Measurements from ENCODE around the gene DPP6.
"Not testable (repeated sequence)": the region's sequence is repeated elsewhere in the genome, so short reads cannot be mapped to it uniquely, and the experiment has no call there.

The DPP6 gene

DNA sequence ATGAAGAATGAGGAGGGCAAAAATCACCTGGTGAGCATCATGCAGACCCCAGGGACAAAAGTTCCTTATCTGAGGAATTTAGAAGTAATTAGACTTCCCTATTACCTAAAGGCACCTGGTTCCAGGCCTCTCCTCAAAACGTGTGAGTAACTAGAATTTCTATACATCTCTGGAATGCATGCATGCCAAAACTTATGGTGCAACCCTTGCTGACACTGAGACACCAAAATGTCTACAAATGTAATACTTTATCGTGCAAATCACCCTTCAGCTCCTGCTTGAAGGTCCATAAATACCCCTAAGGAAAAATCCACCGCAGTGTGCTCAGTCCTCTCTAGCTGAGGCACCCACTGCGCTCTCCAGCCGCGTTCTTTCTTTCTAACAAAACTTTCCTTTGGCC, 866.5 kb downstream of the DPP6 start:
- in situ Hi-C loops (cut with HindIII; ENCODE audit: low pct_ligation_motif_present, low sequenced_read_pairs) = no loop called here
- Histone ChIP-seq H3K27me3 (replicated peaks) (peaks cover 7% of the 10 kb centered on the region), H3K36me3 (replicated peaks) (no peaks in the 10 kb centered on the region), H3K4me3 (ENCODE audit: low read depth, low read length) (no peak overlapping the region), H3K27ac (no peak overlapping the region)
- no peak for DNase-seq
- TF ChIP-seq, protein P1, sequence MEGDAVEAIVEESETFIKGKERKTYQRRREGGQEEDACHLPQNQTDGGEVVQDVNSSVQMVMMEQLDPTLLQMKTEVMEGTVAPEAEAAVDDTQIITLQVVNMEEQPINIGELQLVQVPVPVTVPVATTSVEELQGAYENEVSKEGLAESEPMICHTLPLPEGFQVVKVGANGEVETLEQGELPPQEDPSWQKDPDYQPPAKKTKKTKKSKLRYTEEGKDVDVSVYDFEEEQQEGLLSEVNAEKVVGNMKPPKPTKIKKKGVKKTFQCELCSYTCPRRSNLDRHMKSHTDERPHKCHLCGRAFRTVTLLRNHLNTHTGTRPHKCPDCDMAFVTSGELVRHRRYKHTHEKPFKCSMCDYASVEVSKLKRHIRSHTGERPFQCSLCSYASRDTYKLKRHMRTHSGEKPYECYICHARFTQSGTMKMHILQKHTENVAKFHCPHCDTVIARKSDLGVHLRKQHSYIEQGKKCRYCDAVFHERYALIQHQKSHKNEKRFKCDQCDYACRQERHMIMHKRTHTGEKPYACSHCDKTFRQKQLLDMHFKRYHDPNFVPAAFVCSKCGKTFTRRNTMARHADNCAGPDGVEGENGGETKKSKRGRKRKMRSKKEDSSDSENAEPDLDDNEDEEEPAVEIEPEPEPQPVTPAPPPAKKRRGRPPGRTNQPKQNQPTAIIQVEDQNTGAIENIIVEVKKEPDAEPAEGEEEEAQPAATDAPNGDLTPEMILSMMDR (IDR thresholded peaks at IDR 0.05; ENCODE audit: low read depth, low read length, missing control alignments) = no peak

DNA sequence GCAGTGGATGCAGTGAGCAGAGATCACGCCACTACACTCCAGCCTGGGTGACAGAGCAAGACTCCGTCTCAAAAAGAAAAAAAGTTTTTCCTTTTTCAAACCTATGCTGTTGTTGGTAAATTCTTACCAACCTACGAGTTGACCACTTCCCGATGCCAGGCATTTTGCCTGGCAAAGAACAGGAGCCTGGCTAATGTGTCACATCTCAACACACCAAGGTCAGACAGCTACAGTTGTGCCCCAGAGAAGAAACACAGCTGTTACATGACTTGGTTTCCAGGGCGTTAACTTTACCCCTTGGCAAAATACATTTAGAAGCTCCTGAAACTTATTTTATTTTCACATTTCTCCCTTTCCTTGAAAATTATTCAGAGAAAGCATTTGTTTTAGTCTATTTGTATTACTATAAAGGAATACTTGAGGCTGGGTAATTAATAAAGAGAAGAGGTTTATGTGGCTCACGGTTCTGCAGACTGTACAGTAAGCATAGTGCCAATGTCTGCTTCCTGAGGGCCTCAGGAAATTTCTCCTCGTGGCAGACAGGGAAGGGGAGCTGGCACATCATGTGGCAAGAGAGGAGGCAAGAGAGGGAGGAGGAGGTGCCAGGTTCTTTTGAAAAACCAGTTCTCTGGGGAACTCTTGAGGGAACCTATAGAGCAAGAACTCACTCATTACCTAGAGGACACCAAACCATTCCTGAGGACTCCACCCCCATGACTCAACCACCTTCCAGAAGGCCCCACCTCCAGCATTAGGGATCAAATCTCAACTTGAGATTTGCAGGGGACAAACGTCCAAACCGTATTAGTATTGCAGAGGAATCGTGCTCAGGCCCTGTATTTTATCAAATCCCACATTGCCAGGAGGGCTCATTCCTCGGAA, 867.4 kb downstream of the DPP6 start:
- in situ Hi-C loops (cut with HindIII; ENCODE audit: low pct_ligation_motif_present, low sequenced_read_pairs) = no loop called here
- TF ChIP-seq, protein P1 (IDR thresholded peaks at IDR 0.05; ENCODE audit: low read depth, low read length, missing control alignments) = no peak
- H3K27ac ChIP-seq = no peak overlapping the region
- DNase-seq = no peak
- H3K36me3 ChIP-seq (replicated peaks) = no peaks in the 10 kb centered on the region
- no peak overlapping the region for H3K4me3 ChIP-seq (ENCODE audit: low read depth, low read length)
- H3K27me3 ChIP-seq (replicated peaks) = no peaks in the 10 kb centered on the region

DNA sequence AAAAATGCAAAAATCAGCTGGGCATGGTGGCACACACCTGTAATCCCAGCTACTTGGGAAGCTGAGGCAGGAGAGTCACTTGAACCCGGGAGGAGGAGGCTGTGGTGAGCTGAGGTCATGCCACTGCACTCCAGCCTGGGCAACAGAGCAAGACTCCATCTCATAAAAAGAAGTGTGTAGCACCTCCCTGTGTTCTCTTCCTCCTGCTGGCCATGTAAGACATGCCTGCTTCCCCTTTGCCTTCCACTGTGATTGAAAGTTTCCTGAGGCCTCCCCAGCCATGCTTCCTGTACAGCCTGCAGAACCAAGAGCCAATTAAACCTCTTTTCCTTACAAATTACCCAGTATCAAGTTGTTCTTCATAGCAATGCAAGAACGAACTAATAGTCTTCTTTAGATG, 870.3 kb downstream of the DPP6 start:
- in situ Hi-C loops (cut with HindIII; ENCODE audit: low pct_ligation_motif_present, low sequenced_read_pairs); H3K27ac ChIP-seq; H3K4me3 ChIP-seq (ENCODE audit: low read depth, low read length); H3K36me3 ChIP-seq (replicated peaks); H3K27me3 ChIP-seq (replicated peaks); DNase-seq: not testable (repeated sequence)

DNA sequence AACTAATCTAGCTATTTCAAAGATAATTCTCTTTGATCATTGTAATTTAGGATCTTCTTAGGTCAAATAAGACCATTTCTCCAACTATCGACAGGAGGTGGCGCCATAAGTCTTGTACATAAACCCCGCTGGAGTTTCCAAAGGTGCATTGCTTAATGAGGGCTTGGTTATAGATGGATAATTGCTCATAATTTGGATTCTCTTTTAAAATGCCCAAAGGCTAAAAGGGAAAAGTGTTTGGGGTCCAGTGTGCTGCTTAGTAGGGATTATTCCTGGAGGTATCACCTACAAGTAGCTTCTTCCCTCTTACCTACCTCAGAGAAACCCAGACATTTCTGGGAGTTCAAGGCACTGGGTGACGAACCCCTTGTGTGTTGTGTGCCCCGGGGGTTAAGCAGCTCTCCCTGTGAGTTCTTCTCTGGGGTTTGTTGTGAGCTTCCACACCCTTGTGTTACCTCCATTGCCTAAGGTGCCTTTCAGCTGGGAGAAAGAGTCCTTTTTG, 875.5 kb downstream of the DPP6 start:
- H3K27ac ChIP-seq = peak overlapping the region; percentile 72
- in situ Hi-C loops (cut with HindIII; ENCODE audit: low pct_ligation_motif_present, low sequenced_read_pairs) = loop anchor here (25.0 kb wide), 1 partner anchor 410 kb away; no protein-coding TSS in a partner anchor
- peak; percentile 82 for DNase-seq
- H3K4me3 ChIP-seq (ENCODE audit: low read depth, low read length) = peak overlapping the region; percentile 50
- H3K36me3 ChIP-seq (replicated peaks) = no peaks in the 10 kb centered on the region
- TF ChIP-seq, protein P1 (IDR thresholded peaks at IDR 0.05; ENCODE audit: low read depth, low read length, missing control alignments) = peak; percentile 64
- no peaks in the 10 kb centered on the region for H3K27me3 ChIP-seq (replicated peaks)

DNA sequence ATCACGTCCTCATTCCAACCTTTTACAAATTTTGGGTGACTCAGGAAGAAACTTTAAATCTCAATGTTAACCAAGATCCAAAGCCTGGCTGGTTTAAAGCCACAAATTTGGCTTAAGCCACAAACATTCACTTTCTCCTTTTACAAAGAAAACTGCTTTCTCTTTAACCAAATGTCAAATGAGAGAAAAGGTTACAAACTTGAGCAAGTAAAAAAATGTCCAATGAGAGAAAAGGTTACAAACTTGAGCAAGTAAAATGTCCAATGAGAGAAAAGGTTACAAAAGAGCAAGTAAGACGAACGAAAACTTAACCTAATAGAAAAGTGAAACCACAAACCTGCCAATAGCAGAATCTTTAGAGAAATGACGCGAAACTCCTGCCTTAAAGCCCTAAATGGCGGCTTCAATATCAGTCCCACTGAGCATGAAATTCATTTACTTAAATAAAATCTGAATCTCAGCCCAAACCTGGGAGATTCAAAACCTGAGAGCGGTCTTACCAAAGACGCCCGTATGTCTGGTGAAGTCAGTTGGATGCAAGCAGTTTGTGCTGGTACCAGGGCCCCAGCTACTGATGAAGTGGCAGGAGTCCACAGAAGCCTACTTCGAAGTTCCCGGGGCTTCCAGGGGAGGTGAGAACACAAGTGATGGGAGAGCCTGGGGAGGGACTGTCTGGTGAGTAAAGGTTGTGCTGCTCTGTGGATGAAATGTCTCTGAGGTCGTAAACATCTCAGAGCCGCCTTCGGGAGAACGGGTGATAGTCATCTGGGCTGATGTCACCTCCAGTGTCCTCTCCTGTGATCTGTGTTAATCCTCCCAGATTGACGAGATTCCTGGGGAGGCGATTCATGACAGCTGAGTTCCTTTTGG, 876.2 kb downstream of the DPP6 start:
- TF ChIP-seq, protein P1 (IDR thresholded peaks at IDR 0.05; ENCODE audit: low read depth, low read length, missing control alignments) = no peak
- peak; percentile 60 for DNase-seq
- in situ Hi-C loops (cut with HindIII; ENCODE audit: low pct_ligation_motif_present, low sequenced_read_pairs) = loop anchor here (25.0 kb wide), 1 partner anchor 409 kb away; no protein-coding TSS in a partner anchor
- peak overlapping the region; percentile 72 for H3K27ac ChIP-seq
- peak overlapping the region; percentile 52 for H3K4me3 ChIP-seq (ENCODE audit: low read depth, low read length)
- H3K36me3 ChIP-seq (replicated peaks) = no peaks in the 10 kb centered on the region
- no peaks in the 10 kb centered on the region for H3K27me3 ChIP-seq (replicated peaks)

All from brain microvascular endothelial cell (primary cell).